IPS-20b (cell line): ENCODE data around the gene CPXM2.

Source experiments
- H3K27ac ChIP-seq: one replicate; pipeline ENCODE4 v1.5.1; 2013; ENCODE audit warnings: low read length
- H3K27me3 ChIP-seq: 2 replicates; pipeline ENCODE4 v1.6.1; 2013; ENCODE audit warnings: mild to moderate bottlenecking, low read length, inconsistent platforms; ENCODE audit not compliant: insufficient read depth
- H3K36me3 ChIP-seq: 2 replicates; pipeline ENCODE4 v1.6.1; 2013; ENCODE audit warnings: low read depth, mild to moderate bottlenecking, inconsistent platforms, low read length, moderate library complexity; ENCODE audit not compliant: insufficient read depth
- H3K4me1 ChIP-seq: 2 replicates; pipeline ENCODE4 v1.6.1; 2013; ENCODE audit warnings: mild to moderate bottlenecking, control low read depth, inconsistent platforms, low read length, moderate library complexity; ENCODE audit not compliant: insufficient read depth
- H3K4me3 ChIP-seq: 2 replicates; pipeline ENCODE4 v1.5.1; 2013; ENCODE audit warnings: mild to moderate bottlenecking, low read length, inconsistent platforms
- H3K9ac ChIP-seq: 2 replicates; pipeline ENCODE4 v1.6.1; 2013; ENCODE audit warnings: low read depth, mild to moderate bottlenecking, inconsistent platforms, low read length, moderate library complexity
- H3K9me3 ChIP-seq: 2 replicates; pipeline ENCODE4 v1.6.1; 2013; ENCODE audit warnings: mild to moderate bottlenecking, low read depth, low read length, inconsistent platforms; ENCODE audit not compliant: insufficient read depth

CPXM2 gene

DNA sequence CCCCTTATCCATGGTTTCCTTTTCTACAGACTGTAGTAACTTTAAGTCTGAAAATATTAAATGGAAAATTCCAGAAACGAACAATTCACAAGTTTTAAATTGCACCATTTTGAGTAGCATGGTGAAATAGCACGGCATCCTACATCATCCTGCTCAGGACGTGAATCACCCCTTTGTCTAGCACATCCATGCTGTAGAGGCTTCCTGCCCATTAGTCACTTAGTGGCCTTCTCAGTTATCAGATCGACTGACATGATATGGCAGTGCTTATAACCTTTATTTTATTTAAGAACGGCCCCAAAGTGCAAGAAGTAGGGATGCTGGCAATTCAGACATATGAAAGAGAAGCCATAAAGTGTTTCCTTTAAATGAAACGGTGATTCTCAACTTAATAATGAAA is 82.7 kb downstream of the CPXM2 start:
- H3K9ac ChIP-seq, result no peak overlapping the region
- peaks cover 10% of the 10 kb centered on the region for H3K4me1 ChIP-seq
- H3K27ac ChIP-seq, result no peak overlapping the region
- H3K9me3 ChIP-seq, result no peaks in the 10 kb centered on the region
- no peak overlapping the region for H3K4me3 ChIP-seq
- H3K27me3 ChIP-seq, result no peaks in the 10 kb centered on the region
- no peaks in the 10 kb centered on the region for H3K36me3 ChIP-seq

DNA sequence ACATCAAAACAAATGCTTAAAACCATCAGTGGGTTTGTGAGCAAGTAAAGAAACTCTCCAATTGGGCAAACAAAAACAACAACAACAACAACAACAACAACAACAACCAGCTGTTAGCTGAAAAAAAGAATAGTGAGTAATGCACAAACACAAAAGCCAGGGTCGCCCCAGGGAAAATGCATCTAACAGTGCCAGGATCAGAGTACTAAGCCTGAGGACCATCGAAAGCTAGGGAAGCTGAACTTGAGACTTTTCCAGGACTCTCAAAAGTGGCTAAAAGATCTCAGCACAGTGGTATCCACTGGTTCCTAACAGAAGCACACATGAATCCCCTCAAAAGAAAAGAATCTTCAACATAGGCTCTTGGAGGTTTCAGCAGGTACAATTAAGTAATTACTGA is 83.3 kb downstream of the CPXM2 start:
- no peak overlapping the region for H3K27ac ChIP-seq
- H3K36me3 ChIP-seq, result no peaks in the 10 kb centered on the region
- H3K4me3 ChIP-seq, result no peak overlapping the region
- H3K27me3 ChIP-seq, result no peaks in the 10 kb centered on the region
- H3K9ac ChIP-seq, result no peak overlapping the region
- peaks cover 10% of the 10 kb centered on the region for H3K4me1 ChIP-seq
- H3K9me3 ChIP-seq, result no peaks in the 10 kb centered on the region

DNA sequence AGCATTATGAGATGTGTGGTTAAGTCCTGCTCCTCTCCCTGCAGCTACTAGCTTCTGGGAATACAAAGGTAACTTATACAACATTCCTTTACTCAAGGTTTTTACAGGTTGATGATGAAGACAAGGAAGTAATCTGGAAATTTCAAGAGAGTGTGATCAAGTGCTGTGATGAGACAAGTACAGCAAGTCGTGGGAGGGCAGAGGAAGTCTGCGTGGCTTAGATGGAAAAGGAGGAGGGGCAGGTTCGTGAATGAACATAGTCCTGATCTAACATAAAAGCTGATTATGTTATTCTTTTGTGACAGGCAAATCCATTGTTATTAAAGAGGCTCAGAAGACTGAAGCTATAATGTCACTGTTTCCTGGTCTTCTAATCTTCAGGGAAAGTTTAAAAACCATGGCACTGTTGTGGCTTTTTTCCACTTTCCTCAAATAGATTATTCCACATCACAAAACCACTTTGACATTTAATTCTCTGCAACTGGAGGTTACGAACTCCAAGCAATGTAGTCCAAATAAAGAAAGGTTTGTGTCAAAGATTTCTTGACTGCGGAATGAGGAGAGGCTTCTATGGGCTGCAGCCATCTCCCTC is 84.1 kb downstream of the CPXM2 start:
- Histone ChIP-seq H3K27me3 (no peaks in the 10 kb centered on the region), H3K9ac (no peak overlapping the region), H3K27ac (no peak overlapping the region), H3K36me3 (no peaks in the 10 kb centered on the region), H3K9me3 (no peaks in the 10 kb centered on the region), H3K4me3 (no peak overlapping the region), H3K4me1 (peaks cover 10% of the 10 kb centered on the region)

DNA sequence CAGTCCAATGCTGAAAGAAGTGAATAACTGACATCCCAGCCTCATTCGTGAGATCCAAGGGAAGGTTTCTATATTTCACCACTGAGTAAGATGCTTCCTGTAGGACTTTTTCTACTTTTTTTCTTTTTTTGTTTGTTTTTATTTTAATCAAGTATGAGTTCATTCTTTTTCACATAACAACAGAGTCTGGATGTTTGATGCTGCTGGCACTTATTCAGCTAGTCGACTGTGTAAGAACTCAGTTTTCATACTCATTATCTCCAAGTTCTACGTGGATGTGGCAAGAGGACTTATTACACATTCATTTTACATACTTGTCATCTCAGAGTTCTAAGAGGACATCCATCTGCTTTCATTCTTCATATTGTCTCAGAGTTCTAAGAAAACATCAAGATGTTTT is 86.9 kb downstream of the CPXM2 start:
- no peak overlapping the region for H3K4me3 ChIP-seq
- H3K4me1 ChIP-seq, result peaks cover 19% of the 10 kb centered on the region
- no peaks in the 10 kb centered on the region for H3K27me3 ChIP-seq
- no peak overlapping the region for H3K9ac ChIP-seq
- no peak overlapping the region for H3K27ac ChIP-seq
- H3K9me3 ChIP-seq, result no peaks in the 10 kb centered on the region
- H3K36me3 ChIP-seq, result no peaks in the 10 kb centered on the region

DNA sequence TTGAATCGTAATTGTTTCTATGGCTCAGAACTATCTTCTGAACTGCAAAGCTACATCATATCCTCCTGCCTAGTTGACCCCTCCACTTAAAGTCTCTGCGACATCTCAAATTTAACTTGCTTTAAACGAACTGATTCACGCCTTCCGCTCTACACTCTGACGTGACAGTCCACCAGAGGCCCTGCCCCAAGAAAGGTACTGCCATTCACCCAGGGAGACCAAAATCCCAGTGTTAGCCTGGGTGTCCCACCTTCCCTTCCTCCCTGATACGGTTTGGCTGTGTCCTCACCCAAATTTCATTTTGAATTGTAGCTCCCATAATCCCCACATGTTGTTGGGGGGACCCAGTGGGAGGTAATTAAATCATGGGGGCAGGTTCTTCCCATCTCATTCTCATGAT is 90.8 kb downstream of the CPXM2 start:
- Histone ChIP-seq H3K4me3 (no peak overlapping the region), H3K27ac (no peak overlapping the region), H3K9me3 (no peaks in the 10 kb centered on the region), H3K9ac (no peak overlapping the region), H3K36me3 (no peaks in the 10 kb centered on the region), H3K4me1 (peaks cover 27% of the 10 kb centered on the region; the same call in 1 of the 2 replicates), H3K27me3 (no peaks in the 10 kb centered on the region)

DNA sequence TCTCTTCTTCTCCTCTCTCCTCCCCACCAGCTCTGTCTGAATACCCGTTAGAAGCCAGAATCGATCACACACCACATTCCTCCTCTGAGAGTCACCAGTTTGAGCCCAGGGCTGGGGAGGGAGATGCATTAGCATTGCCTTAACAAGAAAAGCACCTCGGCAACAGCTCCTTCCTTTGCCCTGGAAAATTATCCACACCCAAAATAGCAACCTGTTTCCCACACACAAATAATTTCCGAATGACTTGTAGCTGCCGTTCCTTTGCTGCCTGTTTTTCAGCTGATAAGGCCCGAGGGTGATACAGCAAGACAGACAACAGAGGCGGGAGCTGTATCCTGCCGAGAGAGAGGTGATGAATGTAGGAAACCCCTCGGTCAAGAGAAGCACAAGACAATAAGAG is 91.3 kb downstream of the CPXM2 start:
- H3K27me3 ChIP-seq, result no peaks in the 10 kb centered on the region
- no peak overlapping the region for H3K4me3 ChIP-seq
- peaks cover 27% of the 10 kb centered on the region; the same call in 1 of the 2 replicates for H3K4me1 ChIP-seq
- no peak overlapping the region for H3K9ac ChIP-seq
- no peaks in the 10 kb centered on the region for H3K9me3 ChIP-seq
- H3K36me3 ChIP-seq, result no peaks in the 10 kb centered on the region
- no peak overlapping the region for H3K27ac ChIP-seq

DNA sequence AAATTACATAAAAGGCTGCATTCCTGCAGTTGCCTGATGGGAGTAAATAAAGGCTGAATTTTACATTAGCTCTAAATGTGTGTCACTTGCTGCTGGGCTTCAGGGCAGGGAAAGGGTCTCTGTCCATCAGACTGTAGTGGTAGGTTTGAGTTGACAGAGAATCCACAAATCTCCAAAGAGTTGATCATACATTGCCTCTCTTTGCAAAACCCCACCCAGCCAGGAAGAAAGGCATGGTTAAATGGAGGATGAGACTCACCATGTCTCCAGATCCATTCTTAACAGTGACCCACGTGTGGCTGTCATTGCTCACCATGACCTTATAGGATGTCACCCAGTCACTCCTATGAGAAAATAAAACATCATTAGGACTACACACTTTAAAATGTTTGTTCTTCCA is 92.8 kb downstream of the CPXM2 start:
- Histone ChIP-seq H3K27me3 (no peaks in the 10 kb centered on the region), H3K4me1 (peaks cover 27% of the 10 kb centered on the region; the same call in 1 of the 2 replicates), H3K9me3 (no peaks in the 10 kb centered on the region), H3K4me3 (no peak overlapping the region), H3K9ac (no peak overlapping the region), H3K27ac (no peak overlapping the region), H3K36me3 (no peaks in the 10 kb centered on the region)

DNA sequence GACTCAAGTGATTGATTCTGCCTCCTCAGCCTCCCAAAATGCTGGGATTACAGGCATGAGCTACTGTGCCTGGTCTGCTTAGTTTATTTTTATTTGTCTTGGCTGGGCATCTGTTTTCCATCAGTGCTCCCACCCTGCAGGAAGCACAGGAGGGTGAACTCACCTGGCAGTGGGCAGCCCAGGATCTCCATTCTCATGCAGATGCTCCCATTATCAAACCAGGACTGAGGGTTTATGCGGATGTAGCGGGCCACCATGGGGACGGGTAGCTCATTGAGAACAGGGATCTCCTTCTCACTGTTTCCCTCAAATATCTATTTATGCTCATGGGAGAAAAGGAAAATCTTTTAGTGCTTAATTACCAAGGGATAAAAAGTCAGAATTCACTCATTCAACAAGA is 93.8 kb downstream of the CPXM2 start:
- no peaks in the 10 kb centered on the region for H3K36me3 ChIP-seq
- no peaks in the 10 kb centered on the region for H3K9me3 ChIP-seq
- no peak overlapping the region for H3K4me3 ChIP-seq
- peaks cover 27% of the 10 kb centered on the region; the same call in 1 of the 2 replicates for H3K4me1 ChIP-seq
- H3K9ac ChIP-seq, result no peak overlapping the region
- no peaks in the 10 kb centered on the region for H3K27me3 ChIP-seq
- H3K27ac ChIP-seq, result no peak overlapping the region

DNA sequence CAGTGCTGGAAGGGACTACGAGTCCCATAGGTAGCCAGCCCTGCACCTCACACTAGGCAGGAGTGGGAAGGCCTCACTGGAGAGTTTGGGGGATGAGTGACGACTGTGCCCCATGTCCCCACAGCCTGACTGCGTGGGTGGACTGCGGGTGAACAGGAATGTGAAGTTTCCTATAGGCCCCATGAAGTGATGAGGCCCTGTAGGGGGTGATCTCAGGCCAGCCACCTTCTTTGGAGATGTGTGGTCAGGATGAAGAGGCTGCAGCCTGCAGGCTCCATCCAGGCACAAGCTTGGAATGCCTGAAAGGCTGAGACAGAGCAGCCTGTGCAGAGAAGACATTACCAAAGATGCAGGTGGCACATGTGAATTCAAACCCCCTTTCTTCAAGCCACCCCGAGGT is 94.9 kb downstream of the CPXM2 start:
- no peaks in the 10 kb centered on the region for H3K36me3 ChIP-seq
- H3K4me3 ChIP-seq, result no peak overlapping the region
- H3K4me1 ChIP-seq, result peaks cover 27% of the 10 kb centered on the region; the same call in 1 of the 2 replicates
- no peak overlapping the region for H3K9ac ChIP-seq
- no peaks in the 10 kb centered on the region for H3K9me3 ChIP-seq
- H3K27ac ChIP-seq, result no peak overlapping the region
- H3K27me3 ChIP-seq, result no peaks in the 10 kb centered on the region

DNA sequence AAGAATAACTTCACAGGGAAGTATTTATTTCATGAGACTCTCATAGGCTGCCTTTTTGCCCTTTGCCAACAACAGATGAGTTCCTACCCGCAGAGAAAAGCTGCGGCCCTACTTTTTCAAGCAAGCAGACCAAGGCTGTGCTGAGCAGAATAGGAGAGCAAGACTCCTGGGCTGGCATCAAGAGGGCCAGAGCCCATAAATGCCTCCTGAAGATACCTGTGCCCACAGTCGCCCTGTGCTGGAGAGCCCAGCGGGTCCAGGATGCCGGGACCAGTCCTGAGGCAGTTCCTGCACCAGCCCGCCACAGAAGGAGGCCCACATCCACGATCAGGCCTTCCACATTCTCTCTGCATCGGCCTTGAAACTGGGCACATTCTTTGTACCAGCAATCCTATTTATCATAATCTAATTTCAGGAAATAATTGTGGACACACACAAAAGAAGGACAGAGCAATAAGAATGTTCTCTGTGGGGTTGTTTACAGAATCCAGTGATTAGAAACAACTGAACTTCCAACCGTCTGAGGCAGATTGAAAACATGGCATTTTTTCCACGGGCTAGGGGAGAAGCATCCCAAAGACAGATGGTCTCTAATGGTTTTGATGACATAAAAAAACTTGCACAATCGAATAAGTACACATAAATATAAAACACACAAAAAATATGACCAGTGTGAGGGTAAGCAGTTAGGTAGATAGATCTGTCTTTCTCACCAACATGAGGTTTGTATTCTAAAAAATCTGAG is 95.6 kb downstream of the CPXM2 start:
- Histone ChIP-seq H3K9me3 (no peaks in the 10 kb centered on the region), H3K36me3 (no peaks in the 10 kb centered on the region), H3K27ac (no peak overlapping the region), H3K9ac (no peak overlapping the region), H3K4me1 (peaks cover 27% of the 10 kb centered on the region; the same call in 1 of the 2 replicates), H3K27me3 (no peaks in the 10 kb centered on the region), H3K4me3 (no peak overlapping the region)

DNA sequence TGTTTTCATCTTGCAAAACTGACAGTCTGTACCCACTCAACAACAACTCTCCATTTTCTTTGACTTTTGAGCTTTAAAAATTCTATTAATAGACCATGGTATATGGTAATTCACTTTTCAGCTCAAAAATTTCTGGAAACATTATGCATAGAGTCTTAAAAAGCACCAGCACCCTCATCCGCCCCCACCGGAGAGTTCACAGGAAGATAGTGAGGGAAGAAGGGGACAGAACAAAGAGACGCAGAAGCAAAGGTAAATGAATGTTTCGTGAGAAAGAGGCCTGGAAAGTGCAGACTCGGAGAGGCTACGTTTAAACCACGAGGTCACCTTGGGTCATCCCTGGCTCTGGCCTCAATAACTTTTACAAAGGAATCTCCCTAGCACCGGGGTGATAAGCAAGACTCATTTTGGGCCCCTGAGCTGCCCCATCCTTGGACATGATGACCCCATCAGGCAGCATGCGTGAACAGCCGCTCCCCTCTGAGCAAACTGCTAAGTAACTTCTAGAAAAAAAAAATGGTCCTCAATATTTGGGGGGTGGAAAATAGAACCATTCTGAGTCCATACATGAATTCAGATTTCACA is 96.3 kb downstream of the CPXM2 start:
- Histone ChIP-seq H3K27ac (no peak overlapping the region), H3K4me1 (peaks cover 21% of the 10 kb centered on the region; the same call in 1 of the 2 replicates), H3K36me3 (no peaks in the 10 kb centered on the region), H3K4me3 (no peak overlapping the region), H3K9ac (no peak overlapping the region), H3K9me3 (no peaks in the 10 kb centered on the region), H3K27me3 (no peaks in the 10 kb centered on the region)
